Measurements from ENCODE around the gene METRNL.

DNA sequence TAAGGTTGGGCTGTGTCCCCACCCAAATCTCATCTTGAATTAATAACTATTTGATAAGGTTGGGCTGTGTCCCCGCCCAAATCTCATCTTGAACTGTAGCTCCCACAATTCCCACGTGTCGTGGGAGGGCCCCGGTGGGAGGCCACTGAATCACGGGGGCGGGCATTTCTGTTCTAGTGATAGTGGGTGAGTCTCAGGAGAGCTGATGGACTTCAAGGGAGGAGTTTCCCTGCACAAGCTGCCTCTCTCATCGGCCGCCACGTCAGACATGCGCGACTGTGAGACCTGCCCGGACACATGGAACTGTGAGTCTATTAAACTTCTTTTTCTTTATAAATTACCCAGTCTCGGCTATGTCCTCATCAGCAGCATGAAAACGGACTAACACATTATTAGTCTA lies 44.9 kb upstream of the METRNL start:
- TF ChIP-seq, protein P1, sequence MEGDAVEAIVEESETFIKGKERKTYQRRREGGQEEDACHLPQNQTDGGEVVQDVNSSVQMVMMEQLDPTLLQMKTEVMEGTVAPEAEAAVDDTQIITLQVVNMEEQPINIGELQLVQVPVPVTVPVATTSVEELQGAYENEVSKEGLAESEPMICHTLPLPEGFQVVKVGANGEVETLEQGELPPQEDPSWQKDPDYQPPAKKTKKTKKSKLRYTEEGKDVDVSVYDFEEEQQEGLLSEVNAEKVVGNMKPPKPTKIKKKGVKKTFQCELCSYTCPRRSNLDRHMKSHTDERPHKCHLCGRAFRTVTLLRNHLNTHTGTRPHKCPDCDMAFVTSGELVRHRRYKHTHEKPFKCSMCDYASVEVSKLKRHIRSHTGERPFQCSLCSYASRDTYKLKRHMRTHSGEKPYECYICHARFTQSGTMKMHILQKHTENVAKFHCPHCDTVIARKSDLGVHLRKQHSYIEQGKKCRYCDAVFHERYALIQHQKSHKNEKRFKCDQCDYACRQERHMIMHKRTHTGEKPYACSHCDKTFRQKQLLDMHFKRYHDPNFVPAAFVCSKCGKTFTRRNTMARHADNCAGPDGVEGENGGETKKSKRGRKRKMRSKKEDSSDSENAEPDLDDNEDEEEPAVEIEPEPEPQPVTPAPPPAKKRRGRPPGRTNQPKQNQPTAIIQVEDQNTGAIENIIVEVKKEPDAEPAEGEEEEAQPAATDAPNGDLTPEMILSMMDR (IDR thresholded peaks at IDR 0.05; ENCODE audit: borderline replicate concordance, extremely low read depth, low read length, poor library complexity, severe bottlenecking), result no peak
- no peak for TF ChIP-seq EZH2 (IDR thresholded peaks at IDR 0.05; ENCODE audit: borderline replicate concordance, low read depth, low read length, severe bottlenecking)

Data from DND-41 (cell line).